Measurements from ENCODE around the gene SMIM7.

GRCh38 chr19:16596399-16596798 is 63.5 kb downstream of the SMIM7 start:
- TF ChIP-seq, protein P1, sequence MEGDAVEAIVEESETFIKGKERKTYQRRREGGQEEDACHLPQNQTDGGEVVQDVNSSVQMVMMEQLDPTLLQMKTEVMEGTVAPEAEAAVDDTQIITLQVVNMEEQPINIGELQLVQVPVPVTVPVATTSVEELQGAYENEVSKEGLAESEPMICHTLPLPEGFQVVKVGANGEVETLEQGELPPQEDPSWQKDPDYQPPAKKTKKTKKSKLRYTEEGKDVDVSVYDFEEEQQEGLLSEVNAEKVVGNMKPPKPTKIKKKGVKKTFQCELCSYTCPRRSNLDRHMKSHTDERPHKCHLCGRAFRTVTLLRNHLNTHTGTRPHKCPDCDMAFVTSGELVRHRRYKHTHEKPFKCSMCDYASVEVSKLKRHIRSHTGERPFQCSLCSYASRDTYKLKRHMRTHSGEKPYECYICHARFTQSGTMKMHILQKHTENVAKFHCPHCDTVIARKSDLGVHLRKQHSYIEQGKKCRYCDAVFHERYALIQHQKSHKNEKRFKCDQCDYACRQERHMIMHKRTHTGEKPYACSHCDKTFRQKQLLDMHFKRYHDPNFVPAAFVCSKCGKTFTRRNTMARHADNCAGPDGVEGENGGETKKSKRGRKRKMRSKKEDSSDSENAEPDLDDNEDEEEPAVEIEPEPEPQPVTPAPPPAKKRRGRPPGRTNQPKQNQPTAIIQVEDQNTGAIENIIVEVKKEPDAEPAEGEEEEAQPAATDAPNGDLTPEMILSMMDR (IDR thresholded peaks at IDR 0.05; ENCODE audit: low read depth, low read length, poor library complexity, severe bottlenecking): no peak
- TF ChIP-seq EZH2phosphoT487 (IDR thresholded peaks at IDR 0.05; ENCODE audit: borderline replicate concordance, low read length): no peak
